ENCODE results near the gene EEF1AKMT4.
A peak's percentile ranks its signal among the peaks of the same experiment; 100 is the strongest.
"Not testable (repeated sequence)": the region's sequence is repeated elsewhere in the genome, so short reads cannot be mapped to it uniquely, and the experiment has no call there.

Gene EEF1AKMT4

DNA sequence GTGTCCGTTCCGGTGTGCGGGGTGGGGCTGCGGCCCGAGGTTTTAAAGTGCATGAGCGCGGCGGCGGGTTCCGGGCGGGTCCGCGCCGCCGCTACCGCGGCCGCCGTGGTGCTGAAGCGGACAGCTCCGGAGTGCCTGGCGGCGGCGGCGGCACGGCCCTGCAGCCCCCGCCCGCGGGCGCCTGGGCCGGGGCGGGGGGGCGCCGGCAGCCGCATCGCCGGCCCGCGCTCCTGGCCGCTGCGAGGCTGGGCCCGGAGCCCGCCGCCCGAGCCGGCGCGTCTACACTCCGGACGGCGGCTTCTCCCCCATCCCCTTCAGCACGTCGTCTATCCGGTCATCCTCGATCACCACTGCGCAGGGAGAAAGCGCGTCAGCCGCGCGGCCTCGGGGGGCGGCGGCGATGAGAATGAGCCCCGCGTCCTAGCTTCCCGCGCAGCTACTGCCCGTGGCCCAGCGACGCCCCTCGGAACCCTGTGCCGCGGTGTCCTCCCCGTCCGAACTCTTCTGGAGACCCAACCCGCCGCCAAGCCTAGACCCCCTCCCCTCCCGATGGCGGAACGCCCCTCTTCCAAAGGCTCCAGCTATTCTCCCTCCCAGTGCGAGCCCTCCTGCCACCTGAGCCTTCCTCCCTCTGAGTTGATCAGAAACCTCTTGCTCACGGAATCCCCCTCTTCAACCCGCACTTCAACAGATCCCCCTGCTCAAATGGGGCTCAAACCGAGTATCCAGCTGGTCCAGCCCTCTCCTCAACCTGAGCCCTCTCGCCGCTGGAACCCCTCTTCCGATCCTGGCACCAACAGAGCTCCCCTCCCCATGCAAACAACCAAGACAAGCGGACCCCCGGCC, 10.6 kb downstream of the EEF1AKMT4 start:
- Histone ChIP-seq H3K4me3 (ENCODE audit: insufficient read depth, low read depth, low read length) (peak overlapping the region; percentile 52), H3K4me1 (ENCODE audit: control insufficient read depth, insufficient read depth, low read length) (peaks cover 4% of the 10 kb centered on the region), H3K36me3 (ENCODE audit: control insufficient read depth, insufficient read depth, low read length) (no peaks in the 10 kb centered on the region), H3K27me3 (ENCODE audit: control insufficient read depth, insufficient read depth, low read length, poor library complexity, severe bottlenecking) (peaks cover 61% of the 10 kb centered on the region), H3K27ac (ENCODE audit: insufficient read depth, low read depth, low read length, poor library complexity, severe bottlenecking) (no peak overlapping the region), H3K9me3 (ENCODE audit: control insufficient read depth, low read length) (no peaks in the 10 kb centered on the region)
- WGBS, 2 experiments, result 0 to 1% methylated on average over 91 of the region's 91 CpGs

- no peak overlapping the region for H3K27ac ChIP-seq (ENCODE audit: insufficient read depth, low read depth, low read length, poor library complexity, severe bottlenecking)
- peaks cover 61% of the 10 kb centered on the region for H3K27me3 ChIP-seq (ENCODE audit: control insufficient read depth, insufficient read depth, low read length, poor library complexity, severe bottlenecking)
- H3K4me1 ChIP-seq (ENCODE audit: control insufficient read depth, insufficient read depth, low read length), result peaks cover 4% of the 10 kb centered on the region
- no peaks in the 10 kb centered on the region for H3K36me3 ChIP-seq (ENCODE audit: control insufficient read depth, insufficient read depth, low read length)
- WGBS, 2 experiments, result 1% methylated on average over 49 of the region's 49 CpGs
- peak overlapping the region; percentile 52 for H3K4me3 ChIP-seq (ENCODE audit: insufficient read depth, low read depth, low read length)
- H3K9me3 ChIP-seq (ENCODE audit: control insufficient read depth, low read length), result no peaks in the 10 kb centered on the region
Measured at GRCh38 chr3:184260724-184261269, 11.3 kb downstream of the EEF1AKMT4 start.

DNA sequence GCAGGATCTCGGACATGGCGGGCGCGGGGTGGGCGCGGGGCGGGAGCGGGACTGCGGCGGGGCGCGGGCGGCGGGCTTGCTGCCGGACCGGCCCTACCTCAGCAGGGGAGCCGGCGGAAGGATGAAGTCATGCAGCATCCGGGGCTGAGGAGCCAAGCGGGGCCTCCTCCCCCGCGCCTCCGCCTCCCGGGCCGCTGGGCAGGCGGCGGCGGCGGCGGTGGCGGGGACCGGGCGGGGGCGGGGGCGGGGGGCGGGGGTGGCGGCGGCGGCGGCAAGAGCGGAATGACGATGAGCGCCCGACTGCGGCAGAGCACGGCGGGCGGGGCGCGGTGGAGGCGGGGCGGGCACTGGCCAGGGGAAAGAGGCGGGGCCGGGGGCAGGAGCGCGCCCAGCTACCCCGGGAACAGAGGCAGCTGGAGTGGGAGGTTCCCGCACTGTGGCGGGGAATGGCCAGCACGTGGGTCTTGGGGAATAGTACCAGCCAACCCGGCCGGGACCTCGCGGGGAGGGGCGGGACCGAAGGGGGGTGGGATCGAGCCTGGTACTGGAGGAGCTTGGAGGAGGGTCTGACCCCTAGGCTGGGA, 11.9 kb downstream of the EEF1AKMT4 start, which contains the start of gene CAMK2N2:
Gene CAMK2N2 (minus strand): TSS at position 284 of the 584 bp plus-strand sequence. CDS start 268 bp downstream, at position 16.
- Histone ChIP-seq H3K27ac (ENCODE audit: insufficient read depth, low read depth, low read length, poor library complexity, severe bottlenecking) (no peak within 1 kb of the TSS), H3K27me3 (ENCODE audit: control insufficient read depth, insufficient read depth, low read length, poor library complexity, severe bottlenecking) (peaks cover 61% of the 10 kb centered on the region)
- WGBS, 2 experiments, result 0 to 1% methylated on average over 67 of the region's 67 CpGs

DNA sequence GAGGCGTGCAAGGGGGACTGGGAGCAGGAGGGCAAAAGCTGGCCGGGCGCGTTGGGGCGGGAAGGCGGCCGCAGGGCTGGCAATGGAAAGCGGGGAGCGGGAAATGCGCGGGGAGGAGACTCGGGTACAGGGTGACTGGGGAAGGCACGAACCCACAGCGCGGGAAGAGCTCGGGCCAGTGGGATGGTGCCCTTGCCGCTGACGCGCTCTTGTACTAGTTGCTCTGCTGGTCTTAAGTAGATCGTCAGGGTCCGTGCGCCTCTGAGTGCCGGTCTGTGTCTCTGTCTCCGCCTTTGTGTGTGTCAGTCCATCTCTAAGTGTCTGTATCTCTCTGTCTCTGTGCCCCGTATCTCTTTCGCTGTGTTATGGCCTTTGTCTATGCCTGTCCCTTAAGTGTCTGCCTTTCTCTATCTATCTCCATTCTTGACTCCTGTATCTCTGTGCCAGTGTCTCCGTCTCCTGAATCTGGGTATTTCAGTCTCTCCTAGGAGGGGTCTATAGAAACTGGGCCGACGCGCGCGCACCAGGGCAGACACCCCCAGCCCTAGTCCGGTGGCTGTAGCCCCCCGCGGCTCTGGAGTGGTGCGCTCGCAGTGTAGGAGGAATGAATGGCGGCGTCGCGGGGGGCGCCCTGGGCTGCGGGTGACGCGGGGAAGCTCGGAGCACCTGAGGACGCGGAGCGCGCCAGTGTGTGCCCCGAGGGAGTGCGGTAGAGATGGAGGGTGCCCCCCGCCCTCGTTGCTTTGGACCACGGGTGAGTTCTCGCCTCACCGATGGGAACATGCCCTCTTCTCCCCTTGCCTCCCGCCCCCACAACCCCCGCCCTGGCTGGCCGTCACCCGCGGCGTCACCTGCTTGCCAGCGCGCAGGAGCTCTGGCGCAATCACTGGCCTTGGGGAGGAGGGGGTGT, 12.6 kb downstream of the EEF1AKMT4 start:
- peak overlapping the region; percentile 52 for H3K4me3 ChIP-seq (ENCODE audit: insufficient read depth, low read depth, low read length)
- H3K4me1 ChIP-seq (ENCODE audit: control insufficient read depth, insufficient read depth, low read length), result peaks cover 4% of the 10 kb centered on the region
- H3K27me3 ChIP-seq (ENCODE audit: control insufficient read depth, insufficient read depth, low read length, poor library complexity, severe bottlenecking), result peaks cover 61% of the 10 kb centered on the region
- H3K36me3 ChIP-seq (ENCODE audit: control insufficient read depth, insufficient read depth, low read length), result no peaks in the 10 kb centered on the region
- no peaks in the 10 kb centered on the region for H3K9me3 ChIP-seq (ENCODE audit: control insufficient read depth, low read length)
- no peak overlapping the region for H3K27ac ChIP-seq (ENCODE audit: insufficient read depth, low read depth, low read length, poor library complexity, severe bottlenecking)
- 1% methylated on average over 66 of the region's 66 CpGs for WGBS, 2 experiments

More for the DNA sequence above, 11.9 kb downstream of the EEF1AKMT4 start, which contains the start of gene CAMK2N2:
- peaks cover 4% of the 10 kb centered on the region for H3K4me1 ChIP-seq (ENCODE audit: control insufficient read depth, insufficient read depth, low read length)
- H3K9me3 ChIP-seq (ENCODE audit: control insufficient read depth, low read length), result no peaks in the 10 kb centered on the region
- no peaks in the 10 kb centered on the region for H3K36me3 ChIP-seq (ENCODE audit: control insufficient read depth, insufficient read depth, low read length)
- peak within 1 kb of the TSS; percentile 52 for H3K4me3 ChIP-seq (ENCODE audit: insufficient read depth, low read depth, low read length)

- Histone ChIP-seq H3K4me1 (ENCODE audit: control insufficient read depth, insufficient read depth, low read length) (peaks cover 4% of the 10 kb centered on the region), H3K9me3 (ENCODE audit: control insufficient read depth, low read length) (no peaks in the 10 kb centered on the region), H3K4me3 (ENCODE audit: insufficient read depth, low read depth, low read length) (peak overlapping the region; percentile 52), H3K27me3 (ENCODE audit: control insufficient read depth, insufficient read depth, low read length, poor library complexity, severe bottlenecking) (peaks cover 60% of the 10 kb centered on the region), H3K36me3 (ENCODE audit: control insufficient read depth, insufficient read depth, low read length) (no peaks in the 10 kb centered on the region), H3K27ac (ENCODE audit: insufficient read depth, low read depth, low read length, poor library complexity, severe bottlenecking) (no peak overlapping the region)
- WGBS, 2 experiments, result 22 to 23% methylated on average over 15 of the region's 15 CpGs
Measured at GRCh38 chr3:184262764-184263179, 13.3 kb downstream of the EEF1AKMT4 start.

GRCh38 chr3:184267249-184267648, 17.8 kb downstream of the EEF1AKMT4 start:
- H3K27ac ChIP-seq (ENCODE audit: insufficient read depth, low read depth, low read length, poor library complexity, severe bottlenecking); H3K36me3 ChIP-seq (ENCODE audit: control insufficient read depth, insufficient read depth, low read length); H3K4me1 ChIP-seq (ENCODE audit: control insufficient read depth, insufficient read depth, low read length); H3K4me3 ChIP-seq (ENCODE audit: insufficient read depth, low read depth, low read length); H3K9me3 ChIP-seq (ENCODE audit: control insufficient read depth, low read length): not testable (repeated sequence)
- WGBS, 2 experiments, result 88 to 93% methylated on average over 1 of the region's 1 CpG
- peaks cover 16% of the 10 kb centered on the region for H3K27me3 ChIP-seq (ENCODE audit: control insufficient read depth, insufficient read depth, low read length, poor library complexity, severe bottlenecking)

- no peaks in the 10 kb centered on the region for H3K9me3 ChIP-seq (ENCODE audit: control insufficient read depth, low read length)
- 85 to 86% methylated on average over 1 of the region's 1 CpG for WGBS, 2 experiments
- no peak overlapping the region for H3K4me3 ChIP-seq (ENCODE audit: insufficient read depth, low read depth, low read length)
- no peaks in the 10 kb centered on the region for H3K4me1 ChIP-seq (ENCODE audit: control insufficient read depth, insufficient read depth, low read length)
- peaks cover 29% of the 10 kb centered on the region for H3K27me3 ChIP-seq (ENCODE audit: control insufficient read depth, insufficient read depth, low read length, poor library complexity, severe bottlenecking)
- H3K27ac ChIP-seq (ENCODE audit: insufficient read depth, low read depth, low read length, poor library complexity, severe bottlenecking), result no peak overlapping the region
- no peaks in the 10 kb centered on the region for H3K36me3 ChIP-seq (ENCODE audit: control insufficient read depth, insufficient read depth, low read length)
Measured at GRCh38 chr3:184272269-184272668, 22.8 kb downstream of the EEF1AKMT4 start.

- H3K27ac ChIP-seq (ENCODE audit: insufficient read depth, low read depth, low read length, poor library complexity, severe bottlenecking), result no peak overlapping the region
- H3K9me3 ChIP-seq (ENCODE audit: control insufficient read depth, low read length), result no peaks in the 10 kb centered on the region
- H3K4me1 ChIP-seq (ENCODE audit: control insufficient read depth, insufficient read depth, low read length), result no peaks in the 10 kb centered on the region
- WGBS, 2 experiments, result 83 to 84% methylated on average over 12 of the region's 12 CpGs
- H3K27me3 ChIP-seq (ENCODE audit: control insufficient read depth, insufficient read depth, low read length, poor library complexity, severe bottlenecking), result peaks cover 45% of the 10 kb centered on the region
- peak overlapping the region; percentile 1 for H3K4me3 ChIP-seq (ENCODE audit: insufficient read depth, low read depth, low read length)
- H3K36me3 ChIP-seq (ENCODE audit: control insufficient read depth, insufficient read depth, low read length), result no peaks in the 10 kb centered on the region
Measured at GRCh38 chr3:184275381-184275701, 25.9 kb downstream of the EEF1AKMT4 start.

DNA sequence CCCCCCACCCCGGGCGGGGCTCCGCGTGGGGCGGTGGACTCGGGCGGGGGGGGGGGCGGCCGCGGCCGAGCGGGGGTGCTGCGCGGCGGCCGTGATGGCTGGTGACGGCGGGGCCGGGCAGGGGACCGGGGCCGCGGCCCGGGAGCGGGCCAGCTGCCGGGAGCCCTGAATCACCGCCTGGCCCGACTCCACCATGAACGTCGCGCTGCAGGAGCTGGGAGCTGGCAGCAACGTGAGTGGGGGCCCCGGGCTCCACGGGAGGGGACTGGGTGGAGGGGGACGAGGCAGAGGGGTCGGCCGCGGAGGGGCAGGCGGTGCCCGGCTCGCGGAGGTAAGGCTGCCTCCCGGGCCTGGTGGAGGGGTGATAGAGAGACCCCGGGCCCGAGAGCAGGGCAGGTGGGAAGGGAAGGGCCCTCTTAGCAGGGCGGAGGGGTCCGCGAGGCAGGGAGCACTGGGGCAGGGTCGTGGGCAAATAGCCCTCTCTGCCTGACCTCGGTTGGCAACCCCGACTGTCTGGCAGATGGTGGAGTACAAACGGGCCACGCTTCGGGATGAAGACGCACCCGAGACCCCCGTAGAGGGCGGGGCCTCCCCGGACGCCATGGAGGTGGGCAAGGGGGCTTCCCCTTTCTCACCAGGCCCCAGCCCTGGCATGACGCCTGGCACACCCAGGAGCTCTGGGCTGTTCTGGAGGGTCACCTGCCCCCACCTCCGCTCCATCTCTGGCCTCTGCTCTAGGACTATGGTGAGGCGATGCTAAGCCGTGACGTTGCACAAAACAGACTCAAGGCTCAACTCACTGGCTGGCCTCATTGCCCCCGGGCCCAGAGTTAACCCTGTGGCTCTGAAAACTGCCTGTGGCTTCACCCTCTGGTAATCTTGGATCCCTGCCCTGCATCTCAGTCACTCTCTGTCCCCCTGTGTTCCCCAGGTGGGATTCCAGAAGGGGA, 26.8 kb downstream of the EEF1AKMT4 start, which contains the start of gene ECE2:
Gene ECE2 (plus strand): TSS at position 62 of the 950 bp plus-strand sequence. CDS start 132 bp downstream, at position 194.
- whole genome bisulfite sequencing, 2 experiments, result 48 to 52% methylated on average over 63 to 65 of the region's 65 CpGs
- no peaks in the 10 kb centered on the region for H3K36me3 ChIP-seq (ENCODE audit: control insufficient read depth, insufficient read depth, low read length)
- peak within 1 kb of the TSS; percentile 1 for H3K4me3 ChIP-seq (ENCODE audit: insufficient read depth, low read depth, low read length)
- no peak within 1 kb of the TSS for H3K27ac ChIP-seq (ENCODE audit: insufficient read depth, low read depth, low read length, poor library complexity, severe bottlenecking)
- H3K9me3 ChIP-seq (ENCODE audit: control insufficient read depth, low read length), result no peaks in the 10 kb centered on the region
- no peaks in the 10 kb centered on the region for H3K4me1 ChIP-seq (ENCODE audit: control insufficient read depth, insufficient read depth, low read length)
- peaks cover 45% of the 10 kb centered on the region for H3K27me3 ChIP-seq (ENCODE audit: control insufficient read depth, insufficient read depth, low read length, poor library complexity, severe bottlenecking)
